Activated T-cell treated with anti-CD3 and anti-CD28 coated beads for 4 hours (primary cell): ENCODE measurements around the gene ARSD.
"Not testable (repeated sequence)": the region's sequence is repeated elsewhere in the genome, so short reads cannot be mapped to it uniquely, and the experiment has no call there.

Experiments
- DNase-seq: peaks from one replicate; pipeline ENCODE4 v3.0.0-alpha.2; 2020

ARSD gene

GRCh38 chrX:2931612-2932011 is 2.5 kb upstream of the ARSD start:
- DNase-seq = no peak

- no peak for DNase-seq
These were observed 2.0 kb upstream of the ARSD start for GRCh38 chrX:2931155-2931554.

DNA sequence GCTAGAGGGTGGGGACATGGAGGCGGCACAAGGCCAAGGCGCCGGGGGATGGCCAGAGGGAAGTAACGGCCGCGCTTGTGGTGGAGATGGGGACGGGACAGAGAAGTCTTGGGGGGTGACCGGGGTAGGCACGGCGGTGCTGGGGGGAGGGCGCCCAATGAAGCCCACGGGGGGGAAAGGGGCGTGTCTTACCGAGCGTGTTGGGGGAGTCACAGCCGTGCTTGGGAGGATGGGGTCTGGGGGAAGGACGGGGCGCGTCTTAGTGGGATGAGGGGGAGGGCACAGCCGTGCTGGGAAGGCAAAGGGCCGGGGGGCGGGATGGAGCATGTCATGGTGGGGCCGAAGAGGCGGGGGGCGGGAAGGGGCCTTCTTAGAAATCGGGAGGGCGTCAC is 952 bp downstream of the ARSD start:
- no peak for DNase-seq

- DNase-seq = no peak
These were observed 2.4 kb downstream of the ARSD start for GRCh38 chrX:2926664-2927275.

- not testable (repeated sequence) for DNase-seq
These were observed 2.9 kb downstream of the ARSD start for GRCh38 chrX:2926255-2926654.

GRCh38 chrX:2924151-2924550 is 5.0 kb downstream of the ARSD start:
- no peak for DNase-seq

- no peak for DNase-seq
These were observed 7.4 kb downstream of the ARSD start for GRCh38 chrX:2921750-2922149.

GRCh38 chrX:2921193-2921592 is 7.9 kb downstream of the ARSD start:
- no peak for DNase-seq

- no peak for DNase-seq
These were observed 11.4 kb downstream of the ARSD start for GRCh38 chrX:2917767-2918166.

- DNase-seq = no peak
These were observed 16.0 kb downstream of the ARSD start for GRCh38 chrX:2913118-2913517.

DNA sequence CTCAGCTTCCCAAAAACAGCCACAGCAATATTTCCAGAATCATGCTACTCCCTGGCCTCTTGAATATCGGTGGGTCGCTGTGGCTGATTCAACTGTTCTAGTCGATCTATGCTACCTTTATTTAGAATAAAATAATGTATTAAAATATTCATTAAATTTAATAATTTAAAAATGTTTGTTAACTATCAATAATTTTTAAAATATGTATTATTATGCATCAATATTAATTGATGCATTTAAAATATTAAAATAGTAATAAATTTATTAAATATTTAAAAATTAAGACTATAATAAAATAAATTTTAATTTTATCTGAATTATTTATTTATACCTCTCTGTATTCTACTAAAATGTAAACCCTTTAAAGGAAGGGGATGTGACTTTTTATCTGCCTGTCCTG is 19.0 kb downstream of the ARSD start:
- no peak for DNase-seq

DNA sequence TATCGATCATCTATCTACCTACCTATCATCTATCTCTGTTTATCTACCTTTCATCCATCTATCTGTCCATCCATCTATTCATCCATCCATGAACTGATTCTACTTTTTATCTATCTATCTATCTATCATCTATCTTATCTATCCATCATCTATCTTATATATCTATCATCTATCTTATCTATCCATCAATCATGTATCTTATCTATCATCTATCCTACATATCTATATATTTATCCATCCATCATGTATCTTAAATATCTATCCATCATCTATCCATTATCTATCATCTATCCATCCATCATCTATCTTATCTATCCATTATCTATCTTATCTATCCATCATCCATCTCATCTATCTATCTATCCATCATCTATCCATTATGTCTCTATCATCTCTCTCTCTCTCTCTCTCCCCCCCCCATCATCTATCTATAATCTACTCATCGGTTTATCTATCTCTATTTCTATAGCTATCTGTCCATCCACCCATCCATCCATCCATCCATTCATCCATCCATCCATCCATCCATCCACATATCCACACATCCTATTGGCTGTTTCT is 20.9 kb downstream of the ARSD start:
- no peak for DNase-seq

DNA sequence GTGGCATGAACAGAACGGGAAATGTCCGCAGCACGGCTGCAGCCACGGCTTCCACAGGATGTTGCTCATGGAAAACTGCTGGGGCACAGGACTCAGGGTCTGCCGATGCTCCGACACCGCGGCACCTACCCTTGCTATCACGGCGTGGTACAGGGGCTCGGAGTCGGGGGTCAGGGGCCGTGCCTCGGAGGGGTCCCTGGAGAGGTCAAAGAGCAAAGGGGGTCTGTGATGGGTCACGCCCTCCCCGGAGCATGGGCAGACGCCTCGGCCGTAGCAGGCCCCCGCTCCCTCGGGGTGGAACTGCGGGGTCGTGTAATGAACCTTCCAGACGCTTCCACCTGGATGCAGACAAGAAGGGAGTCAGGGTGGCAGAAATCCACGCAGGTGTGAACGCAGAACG is 21.8 kb downstream of the ARSD start:
- DNase-seq = no peak

- no peak for DNase-seq
These were observed 25.8 kb downstream of the ARSD start for GRCh38 chrX:2903366-2903765.

- no peak for DNase-seq
These were observed 26.3 kb downstream of the ARSD start for GRCh38 chrX:2902841-2903240.

- no peak for DNase-seq
These were observed 27.6 kb downstream of the ARSD start for GRCh38 chrX:2901367-2902036.

DNA sequence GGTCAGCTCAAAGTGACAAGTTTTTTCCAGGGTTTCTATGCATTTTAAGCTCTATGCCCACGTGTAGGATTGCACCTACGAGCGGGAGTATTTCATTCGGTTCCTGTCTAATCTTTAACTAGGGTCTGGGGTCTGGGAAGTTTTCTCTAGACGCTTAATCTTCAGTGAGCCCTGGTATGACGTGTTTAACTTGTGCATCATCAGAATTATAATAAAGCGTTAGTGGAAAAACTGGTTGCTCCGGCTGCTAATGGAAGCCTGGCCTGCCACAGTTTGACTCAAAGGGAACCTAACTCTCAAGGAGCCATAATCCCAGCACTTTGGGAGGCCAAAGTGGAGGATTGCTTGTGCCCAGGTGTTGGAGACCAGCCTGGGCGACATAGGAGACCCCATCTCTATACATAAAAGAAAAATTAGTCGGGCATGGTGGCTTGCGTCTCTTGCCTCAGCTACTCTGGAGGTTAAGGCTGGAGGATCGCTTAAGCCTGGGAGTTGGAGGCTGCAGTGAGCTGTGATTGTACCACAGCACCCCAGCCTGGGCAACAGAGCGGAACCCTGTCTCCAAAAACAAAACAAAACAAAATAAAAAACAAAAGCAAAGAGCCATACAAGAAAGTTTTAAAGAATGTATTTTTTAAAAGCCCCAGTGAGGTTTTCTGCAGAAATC is 30.2 kb downstream of the ARSD start:
- no peak for DNase-seq

GRCh38 chrX:2897690-2898623 is 31.2 kb downstream of the ARSD start:
- not testable (repeated sequence) for DNase-seq

GRCh38 chrX:2897311-2897689 is 31.8 kb downstream of the ARSD start:
- no peak for DNase-seq

- no peak for DNase-seq
These were observed 34.2 kb downstream of the ARSD start for GRCh38 chrX:2894885-2895292.

- DNase-seq = no peak
These were observed 36.3 kb downstream of the ARSD start for GRCh38 chrX:2892816-2893215.

- not testable (repeated sequence) for DNase-seq
These were observed 38.3 kb downstream of the ARSD start for GRCh38 chrX:2890536-2891460.
